T1000 (cell line): ENCODE measurements around the gene SLC6A6.
A peak's percentile ranks its signal among the peaks of the same experiment; 100 is the strongest.
"Not testable (repeated sequence)": the region's sequence is repeated elsewhere in the genome, so short reads cannot be mapped to it uniquely, and the experiment has no call there.

Experiments used
- DNase-seq: peaks from one replicate; lab custom pipeline; 2025; ENCODE audit warnings: mixed read lengths; lab: John Stamatoyannopoulos, UW

SLC6A6 gene

DNA sequence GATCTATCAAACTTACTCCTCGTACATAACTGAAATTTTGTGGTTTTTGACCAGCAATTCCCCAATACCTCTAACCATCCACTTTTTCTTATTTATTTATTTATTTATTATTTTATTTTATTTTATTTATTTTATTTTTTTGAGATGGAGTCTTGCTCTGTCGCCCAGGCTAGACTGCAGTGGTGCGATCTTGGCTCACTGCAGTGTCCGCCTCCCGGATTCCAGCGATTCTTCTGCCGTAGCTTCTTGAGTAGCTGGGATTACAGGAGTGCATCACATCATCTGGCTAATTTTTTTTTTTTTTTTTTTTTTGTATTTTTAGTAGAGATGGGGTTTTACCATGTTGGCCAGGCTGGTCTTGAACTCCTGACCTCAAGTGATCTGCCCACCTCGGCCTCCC is 35.3 kb downstream of the SLC6A6 start:
- DNase-seq: not testable (repeated sequence)

DNA sequence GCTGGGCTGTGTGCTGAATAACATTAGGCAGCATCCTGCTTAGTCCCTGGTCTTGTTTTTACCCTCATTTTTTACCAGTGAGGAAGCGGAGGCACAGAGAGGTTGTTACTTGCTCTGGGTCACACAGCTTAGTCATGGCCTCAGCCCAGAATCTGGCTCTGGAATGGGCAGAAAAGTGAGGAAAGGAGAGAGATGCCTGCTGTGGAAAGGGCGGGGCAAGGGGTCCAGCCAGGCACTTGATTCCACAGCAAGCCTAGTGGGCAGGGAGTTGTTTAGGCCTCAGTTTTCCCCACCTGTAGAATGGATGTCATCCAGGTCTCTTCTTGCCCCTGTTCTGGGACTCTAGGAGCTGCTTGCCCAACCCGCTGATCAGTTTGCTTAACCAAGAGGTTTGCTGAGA is 35.9 kb downstream of the SLC6A6 start:
- DNase-seq: no peak

DNA sequence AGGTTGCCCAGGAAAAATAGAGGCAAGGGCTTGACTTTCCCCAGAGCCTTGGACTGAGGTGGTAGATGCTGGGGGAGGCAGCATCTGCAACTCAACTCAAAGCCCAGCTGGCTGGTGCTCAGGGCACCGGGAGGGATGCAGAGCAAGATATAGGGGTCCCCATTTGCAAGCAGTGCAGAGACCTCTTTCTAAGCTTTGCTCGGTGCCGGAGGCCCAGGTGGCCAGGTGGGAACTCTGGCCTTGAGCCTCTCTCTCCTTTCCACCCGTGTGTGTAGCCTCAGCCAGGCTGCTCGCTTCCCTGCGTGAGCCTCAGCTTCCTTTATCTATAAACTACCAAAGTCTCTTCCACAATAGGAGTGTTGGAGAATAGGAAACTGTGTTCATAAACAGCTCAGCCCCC is 36.5 kb downstream of the SLC6A6 start:
- no peak for DNase-seq

DNA sequence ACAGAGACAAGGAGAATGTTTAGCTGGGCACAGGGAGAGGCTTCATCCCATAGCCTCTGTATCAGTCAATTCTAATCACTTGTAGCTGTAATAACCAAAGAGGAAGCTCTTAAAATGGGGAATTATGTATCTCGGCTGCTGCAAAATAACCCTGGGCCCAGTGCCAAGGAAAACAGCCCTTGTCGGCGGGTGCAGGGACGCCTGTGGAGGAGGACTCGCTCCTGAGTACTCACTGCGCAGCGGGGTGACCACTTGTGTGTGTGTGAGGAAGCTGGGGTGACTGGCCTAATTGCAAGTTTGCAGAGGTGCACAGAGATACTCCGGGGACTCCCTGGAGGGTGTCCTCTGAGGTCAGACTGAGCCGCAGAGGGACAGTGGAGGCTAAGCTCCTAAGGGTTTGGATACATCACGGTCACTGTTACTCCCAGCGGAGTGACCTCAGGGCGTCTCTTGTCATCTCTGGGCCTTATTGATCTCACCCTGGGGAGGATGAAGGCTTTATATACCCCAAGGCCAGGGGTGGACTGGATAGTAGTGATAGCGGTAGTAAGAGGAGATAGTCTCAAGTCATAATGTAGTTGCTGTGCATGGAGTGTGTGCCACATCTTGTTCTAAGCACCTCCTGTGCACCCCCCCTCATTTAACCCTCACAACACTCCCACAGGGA is 37.2 kb downstream of the SLC6A6 start:
- no peak for DNase-seq

DNA sequence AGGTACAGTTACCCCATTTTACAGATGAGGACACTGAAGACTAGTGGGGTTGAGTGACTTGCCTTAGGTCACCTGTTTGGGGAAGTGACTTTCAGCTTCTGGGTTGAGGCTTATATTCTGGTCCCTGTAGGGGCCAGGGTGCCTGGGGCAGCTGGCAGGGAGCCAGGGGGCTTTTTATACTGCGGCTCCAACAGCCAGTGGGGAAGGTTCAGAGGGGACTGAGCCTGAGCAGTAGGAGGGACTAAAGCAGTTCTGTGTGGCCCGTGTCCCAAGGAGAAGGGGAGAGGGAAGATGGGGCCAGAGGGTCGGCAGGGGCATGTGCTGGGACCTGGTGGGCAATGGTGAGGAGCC is 37.7 kb downstream of the SLC6A6 start:
- no peak for DNase-seq

DNA sequence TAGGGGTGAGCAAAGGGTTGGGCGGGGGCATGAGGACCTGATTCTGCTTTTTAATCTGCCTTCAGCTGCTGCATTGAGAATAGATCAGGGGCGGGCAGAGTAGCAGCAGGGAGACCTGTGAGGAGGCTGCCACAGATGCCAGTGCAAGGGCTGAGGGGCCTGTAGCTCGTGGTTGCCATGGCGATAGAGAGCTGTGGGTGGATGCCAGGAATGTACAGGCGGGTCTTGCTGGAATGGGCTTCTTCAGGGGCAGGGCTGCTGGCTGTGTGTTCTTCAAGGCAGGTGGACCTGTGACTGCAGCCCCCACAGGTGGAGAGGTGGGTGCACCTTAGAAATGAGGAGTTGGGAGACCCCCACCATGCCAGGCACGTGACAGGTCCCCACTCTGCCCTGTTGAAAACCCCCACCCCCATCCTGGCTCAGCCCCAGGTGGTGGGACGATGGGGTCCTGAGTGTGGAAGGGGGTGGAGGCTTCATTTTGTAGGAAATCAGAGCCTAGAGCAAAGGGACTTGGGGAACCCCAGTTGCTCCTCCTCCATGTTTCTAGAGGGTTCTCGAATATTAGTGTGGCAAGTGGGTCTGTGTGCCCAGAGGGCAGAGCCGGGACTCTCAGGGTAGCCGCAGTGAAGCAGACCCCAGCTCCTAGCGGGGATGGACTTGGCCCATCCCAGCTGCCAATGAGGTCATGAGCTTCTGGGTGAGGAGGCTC is 38.3 kb downstream of the SLC6A6 start:
- DNase-seq: peak; percentile 28

DNA sequence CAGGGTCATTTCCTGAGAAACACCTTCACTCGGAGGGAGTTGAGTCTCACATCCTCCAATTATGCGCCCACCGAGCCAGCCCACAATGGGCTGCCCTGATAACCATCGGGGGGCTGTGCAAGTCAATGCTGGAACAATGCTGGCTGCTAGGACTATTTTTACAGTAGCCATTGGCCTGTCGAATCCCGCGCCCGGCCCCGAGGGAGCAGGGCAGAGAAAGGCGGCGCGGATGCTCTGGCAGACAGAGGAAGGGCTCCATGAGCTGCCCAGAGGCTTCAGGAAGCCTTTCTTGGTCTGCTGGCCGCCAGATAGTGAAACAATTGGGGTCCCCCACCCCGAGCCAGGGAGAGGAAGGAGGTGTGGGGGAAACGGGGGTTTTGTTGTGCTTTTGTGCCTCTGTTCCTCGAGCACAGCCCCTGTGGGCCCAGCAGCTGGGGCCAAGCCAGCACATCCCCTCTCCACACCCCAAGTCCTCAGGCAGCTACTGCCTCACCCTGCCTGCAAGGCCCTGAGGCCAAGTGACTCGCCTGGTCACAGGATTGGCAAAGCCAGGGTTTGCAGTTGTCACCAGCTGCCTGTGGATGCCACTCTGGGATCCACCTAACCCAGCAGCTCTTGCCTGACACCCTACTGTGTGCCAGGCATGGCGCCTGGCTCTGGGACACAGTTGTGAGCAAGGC is 39.0 kb downstream of the SLC6A6 start:
- peak; percentile 48 for DNase-seq

DNA sequence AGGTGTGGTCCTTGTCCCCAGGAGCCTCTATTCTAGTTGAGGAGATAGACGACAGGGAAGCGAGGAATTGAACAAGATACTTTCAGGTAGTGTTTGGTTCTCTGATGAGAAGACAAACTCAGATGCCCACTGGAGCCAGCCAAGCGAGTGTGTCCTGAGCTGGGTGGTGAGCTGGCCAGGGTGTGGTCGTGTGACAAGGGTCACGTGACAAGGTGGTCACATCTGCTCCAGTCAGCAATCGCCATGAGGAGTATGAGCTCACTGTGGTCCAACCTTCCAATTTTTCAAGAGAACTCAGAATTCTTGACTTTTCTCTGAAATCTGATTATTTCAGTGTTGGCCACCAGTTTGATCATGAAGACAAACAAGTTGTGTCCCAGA is 39.5 kb downstream of the SLC6A6 start:
- no peak for DNase-seq

DNA sequence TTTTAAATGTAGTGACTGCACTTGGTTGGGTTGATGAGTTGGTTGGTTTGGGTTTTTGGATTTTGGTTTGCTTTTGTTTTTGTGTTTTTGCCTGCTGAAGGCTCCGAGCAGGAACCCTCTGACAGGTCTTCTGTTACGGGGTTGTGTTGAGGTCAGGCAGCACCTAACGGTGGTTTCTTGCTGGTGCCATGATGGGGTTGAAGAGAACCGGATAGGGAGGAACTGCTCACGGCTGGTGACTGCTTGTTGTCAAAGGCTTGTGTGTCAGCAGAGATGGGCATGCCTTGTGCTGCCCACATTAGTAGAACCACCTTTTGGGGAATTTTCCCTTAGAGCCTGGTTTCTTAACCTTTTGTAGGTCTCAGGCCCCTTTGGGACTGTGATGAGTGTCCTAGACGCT is 42.0 kb downstream of the SLC6A6 start:
- DNase-seq: no peak

DNA sequence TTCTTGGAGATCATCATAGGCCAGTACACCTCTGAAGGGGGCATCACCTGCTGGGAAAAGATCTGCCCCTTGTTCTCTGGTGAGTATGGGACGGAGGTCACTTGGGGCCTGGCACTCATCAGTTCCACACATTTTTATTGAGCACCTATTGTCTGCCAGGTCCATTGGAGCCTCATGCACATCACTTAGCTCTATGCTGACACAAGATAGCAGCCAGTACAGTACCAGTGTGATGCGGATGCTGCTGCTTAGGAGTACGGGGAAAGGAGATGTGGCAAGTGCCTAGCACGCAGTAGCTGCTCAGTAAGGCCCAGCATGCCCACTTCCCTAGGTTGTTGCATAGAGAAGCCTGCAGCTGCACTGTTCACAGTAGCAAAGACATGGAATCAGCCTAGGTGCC is 43.4 kb downstream of the SLC6A6 start:
- DNase-seq: no peak

DNA sequence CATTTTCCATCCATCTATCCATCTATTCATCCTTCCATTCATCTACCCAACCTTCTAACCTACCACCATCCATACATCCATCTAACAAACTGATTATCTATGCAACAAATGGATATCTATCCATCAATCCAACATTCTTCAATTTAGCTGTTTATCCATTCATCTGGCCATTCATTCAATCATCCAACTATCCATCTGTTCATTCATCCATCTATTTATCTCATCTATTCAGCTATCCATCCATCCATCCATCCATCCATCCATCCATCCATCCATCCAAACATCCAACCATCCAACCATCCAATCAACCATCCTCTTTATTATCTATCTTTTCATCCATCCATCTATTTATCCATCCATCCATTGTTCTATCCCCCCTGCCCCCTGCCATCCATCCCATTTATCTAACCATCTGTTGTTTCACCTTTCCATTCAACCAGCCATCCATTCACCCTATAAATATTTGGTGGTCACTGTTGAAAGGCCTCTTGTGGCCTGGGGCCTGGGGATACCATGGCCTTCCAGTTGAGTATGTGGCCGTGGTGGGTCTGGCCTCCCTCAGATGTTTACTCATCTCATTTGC is 44.7 kb downstream of the SLC6A6 start:
- DNase-seq: no peak

DNA sequence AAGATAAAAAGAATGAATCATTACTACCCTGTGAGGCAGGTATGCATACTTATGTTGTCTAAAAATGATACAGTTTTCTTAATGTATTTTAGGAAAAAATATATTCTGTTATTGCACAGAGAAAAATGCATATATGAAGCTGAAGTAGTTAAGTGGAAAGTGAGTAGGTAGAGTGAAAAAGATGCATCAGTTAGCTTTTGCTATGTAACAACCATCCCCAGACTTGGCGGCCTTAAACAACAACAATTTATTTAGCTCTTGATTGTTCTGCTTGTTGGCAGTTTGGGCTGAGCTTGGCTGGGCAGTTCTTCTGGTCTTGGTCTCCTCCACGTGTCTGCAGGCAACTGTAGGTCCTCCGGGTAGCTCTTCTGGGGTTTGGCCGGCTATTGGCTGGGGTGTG is 45.7 kb downstream of the SLC6A6 start:
- DNase-seq: no peak

DNA sequence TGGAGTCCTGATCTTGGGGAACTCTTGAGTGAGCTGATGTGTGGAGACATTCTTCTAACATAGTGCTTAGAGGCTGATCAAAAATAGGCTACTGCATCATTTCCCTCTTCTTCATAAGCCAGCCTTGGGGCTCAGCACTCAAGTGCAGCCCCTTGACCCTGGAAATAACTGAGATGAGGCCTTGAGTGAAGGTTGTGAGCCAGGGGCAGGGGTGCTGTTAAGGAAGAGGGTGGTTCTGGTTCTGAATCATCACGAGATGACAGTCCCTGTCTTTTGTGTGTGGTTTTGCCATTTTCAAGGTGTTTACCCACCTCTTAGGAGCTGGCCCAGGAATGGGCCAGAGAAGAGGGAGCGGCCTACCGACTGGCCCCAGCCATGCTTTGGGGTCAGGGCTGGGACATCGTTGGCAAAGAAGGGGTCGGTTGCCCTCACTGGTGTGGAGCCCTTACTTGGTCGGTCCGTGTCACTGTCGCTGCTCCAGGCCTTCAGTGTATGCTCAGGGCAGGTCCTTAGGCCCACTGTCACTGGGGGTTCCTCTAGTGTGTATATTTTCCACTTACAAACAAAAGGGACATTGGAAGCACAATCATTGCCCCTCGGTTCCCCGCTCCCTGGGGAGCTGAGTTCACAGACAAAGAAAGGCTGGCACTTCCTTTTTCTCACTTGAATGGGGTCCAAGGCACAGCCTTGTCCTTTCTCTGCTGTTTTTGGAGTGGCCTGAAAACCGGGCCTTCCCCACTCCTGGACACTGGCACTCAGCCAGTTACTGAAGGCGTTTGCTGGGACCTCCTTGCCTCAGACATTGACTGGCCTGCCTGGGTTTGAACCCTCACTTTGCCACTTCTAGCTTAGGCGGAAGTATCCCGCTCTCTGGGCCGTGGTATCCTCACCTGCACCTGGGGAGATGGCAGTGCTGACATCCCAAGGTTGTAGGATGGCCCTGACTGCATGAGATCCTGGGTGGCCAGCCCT is 46.6 kb downstream of the SLC6A6 start:
- DNase-seq: no peak

DNA sequence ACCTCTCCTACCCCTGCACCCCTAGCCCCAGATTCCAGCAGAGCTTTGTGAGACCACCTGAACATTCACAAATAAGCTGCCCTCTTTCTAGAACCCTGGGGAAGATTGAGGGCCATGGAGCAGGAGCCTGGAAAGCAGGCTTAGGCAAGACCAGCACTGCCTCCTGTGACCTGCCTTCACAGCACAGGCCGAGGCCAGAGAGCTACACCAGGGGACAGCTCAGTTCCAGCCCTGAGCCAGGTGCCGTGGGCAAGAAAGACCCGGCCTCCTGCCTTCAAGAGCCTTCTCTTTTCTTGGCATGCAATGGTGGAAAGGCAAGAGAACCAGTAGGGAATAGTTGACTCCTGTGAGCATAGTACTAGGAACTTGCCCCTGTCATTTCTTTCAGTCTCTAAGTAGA is 48.1 kb downstream of the SLC6A6 start:
- no peak for DNase-seq

DNA sequence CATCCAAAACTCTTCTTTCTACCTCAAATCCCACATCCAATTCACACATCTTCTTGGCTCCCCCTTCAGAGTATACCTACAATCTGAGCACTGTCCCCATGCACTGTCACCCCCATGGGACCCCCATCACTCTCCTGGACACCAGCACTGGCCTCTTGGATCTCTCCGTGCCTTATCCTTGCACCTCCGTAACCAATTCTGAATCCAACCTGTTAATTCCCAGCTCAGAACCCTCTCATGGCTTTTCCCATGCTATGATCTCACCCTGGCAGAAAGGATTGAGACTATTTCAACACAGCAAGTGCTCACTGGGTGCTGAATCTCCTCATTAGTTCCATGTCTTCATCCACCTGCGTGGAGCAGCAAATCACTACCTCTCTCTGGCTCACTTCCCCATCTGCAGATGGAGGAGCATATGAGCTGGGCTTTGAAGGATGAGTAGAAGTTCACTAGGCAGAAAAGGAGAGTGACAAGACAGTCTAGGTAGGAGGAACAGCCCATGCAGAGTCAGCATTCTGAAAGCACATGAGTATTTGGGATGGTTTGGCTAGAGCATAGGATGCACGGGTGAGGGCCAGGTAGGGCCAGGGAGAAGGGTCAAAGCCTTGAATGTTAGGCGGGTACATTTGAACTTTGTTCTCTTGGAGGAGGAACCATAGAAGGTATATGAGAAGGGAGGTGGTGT is 48.7 kb downstream of the SLC6A6 start:
- no peak for DNase-seq

DNA sequence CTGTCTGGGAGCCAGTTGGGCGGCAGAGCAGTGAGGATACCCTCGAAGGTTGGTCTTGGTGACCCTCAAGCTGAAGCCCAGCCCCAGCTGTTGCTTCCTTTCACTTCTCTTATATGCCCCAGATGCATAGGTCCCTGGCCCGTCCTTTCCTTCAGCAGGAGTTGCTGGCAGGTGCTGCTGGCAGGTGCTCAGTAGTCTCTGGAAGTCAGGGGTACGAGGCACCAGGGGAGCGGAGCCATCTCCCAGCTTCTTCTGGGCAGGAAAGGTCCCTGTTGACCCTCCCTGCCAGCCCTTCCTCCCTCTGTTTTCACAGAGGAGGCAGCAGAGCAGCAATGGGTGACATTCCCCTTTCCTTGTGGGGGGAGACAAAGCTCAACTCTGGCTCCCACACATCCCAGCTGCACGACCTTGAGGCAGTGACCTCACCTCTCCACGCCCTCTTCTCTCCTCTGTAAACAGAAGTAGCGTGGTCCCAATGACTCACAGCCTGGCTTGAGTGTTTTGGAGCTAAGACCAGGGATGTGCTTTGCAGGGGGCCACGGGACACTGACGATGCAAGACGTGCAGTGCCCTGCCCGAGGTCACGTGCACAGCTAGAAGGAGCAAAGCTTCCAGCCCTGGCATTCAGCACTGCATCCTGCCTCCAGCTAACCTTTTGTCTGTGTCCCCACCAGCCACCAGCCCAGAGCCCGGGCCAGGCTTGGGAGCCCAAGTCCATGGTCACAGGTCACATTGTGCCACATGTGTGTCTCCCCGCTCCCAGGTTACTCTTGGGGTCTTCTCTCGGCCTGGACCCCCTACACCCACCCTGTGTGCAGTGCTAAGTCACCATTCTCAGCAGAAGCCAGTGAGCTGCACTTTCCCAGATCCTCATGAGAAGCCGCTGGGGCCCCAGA is 49.7 kb downstream of the SLC6A6 start:
- peak; percentile 87 for DNase-seq

DNA sequence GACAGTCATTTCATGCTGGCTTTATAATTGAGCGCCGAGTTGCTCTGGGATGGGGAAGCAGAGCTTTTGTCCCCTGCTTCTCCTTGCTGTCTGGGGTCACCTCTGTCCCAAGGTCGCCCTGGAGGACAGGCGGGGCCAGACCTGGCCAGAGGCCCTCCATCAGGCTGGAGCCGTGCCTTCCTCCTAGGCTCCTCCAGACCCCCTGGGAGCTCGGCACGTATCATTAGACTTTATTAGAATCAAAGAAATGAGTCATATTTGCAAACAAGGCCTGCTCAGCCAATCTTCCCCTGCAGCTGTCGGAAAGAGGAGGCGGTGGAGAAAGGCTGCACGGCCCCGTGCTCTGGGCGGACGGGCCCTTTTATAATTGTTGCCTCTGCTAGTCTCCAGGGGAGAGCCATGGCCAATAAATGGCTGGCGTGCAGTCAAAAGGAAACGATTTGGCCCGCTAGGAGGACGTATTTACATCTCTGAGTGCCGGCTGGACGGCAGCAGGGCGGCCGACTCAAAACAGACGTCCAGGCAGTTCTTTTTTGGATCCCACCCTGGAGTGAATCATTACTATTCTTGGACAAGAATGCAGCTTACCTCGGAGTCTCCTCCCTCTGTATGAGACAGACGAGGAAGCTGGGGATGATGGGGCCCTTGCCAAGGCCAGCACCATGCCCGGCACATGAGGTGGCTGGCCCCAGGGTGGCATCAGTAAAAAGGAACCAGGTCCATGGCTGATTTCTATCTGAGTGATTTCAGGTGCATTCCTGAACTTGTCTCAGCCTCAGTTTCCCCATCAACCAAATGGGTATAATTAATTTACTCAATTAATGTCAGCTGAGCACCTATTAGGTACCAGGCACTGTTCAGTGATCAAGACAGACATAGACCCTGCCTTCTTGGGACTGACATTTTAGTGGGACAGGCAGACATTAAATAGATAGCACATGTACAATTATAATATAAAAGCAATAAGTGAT is 50.6 kb downstream of the SLC6A6 start:
- peak; percentile 91 for DNase-seq

DNA sequence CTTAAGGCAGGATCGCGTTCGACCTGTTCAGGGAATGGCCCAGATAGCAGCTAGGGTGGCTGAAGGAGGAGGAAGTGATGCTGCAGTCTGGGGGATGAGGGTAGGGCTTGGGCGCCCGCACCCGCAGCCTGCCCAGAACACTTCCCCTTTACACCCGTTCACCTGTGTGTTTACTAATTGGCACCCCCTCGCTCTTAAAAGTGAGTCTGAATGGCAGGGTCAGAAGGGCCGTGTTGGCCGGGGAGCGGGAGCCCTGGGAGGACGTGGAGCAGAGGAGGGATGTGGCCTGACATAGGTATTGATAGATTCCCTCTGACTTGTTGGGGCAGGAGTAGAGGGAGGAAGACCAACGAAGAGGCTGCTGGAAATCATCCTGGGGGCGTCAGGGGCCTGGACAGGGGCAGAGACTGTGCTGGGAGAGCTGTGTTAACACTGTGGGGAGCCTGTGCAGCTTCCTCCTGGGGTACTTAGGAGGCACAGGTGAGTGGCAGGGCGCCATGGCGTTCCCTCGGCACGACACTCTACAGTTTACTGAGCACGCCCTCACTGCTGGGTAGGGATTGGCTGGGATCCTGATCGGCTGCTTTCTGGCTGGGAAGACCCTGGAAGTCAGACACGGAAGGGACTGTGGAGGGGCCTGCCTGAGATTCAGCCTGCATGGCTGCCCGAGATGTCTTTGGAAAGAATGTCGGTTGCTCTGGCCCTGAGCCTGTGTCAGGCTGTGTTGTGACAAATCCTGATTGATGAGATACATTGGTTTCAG is 51.7 kb downstream of the SLC6A6 start:
- no peak for DNase-seq
